Neuronal stem cell (in vitro differentiated cells): ENCODE measurements around the gene CELSR3.
A peak's percentile ranks its signal among the peaks of the same experiment; 100 is the strongest.

Experiments used
- DNase-seq: peaks from one replicate; pipeline ENCODE4 v3.0.0-alpha.2; 2013; ENCODE audit warnings: low spot score
- H2AFZ ChIP-seq: one replicate; pipeline ENCODE4 v1.6.1; 2013; ENCODE audit warnings: mild to moderate bottlenecking, low read length, inconsistent platforms
- H2AK5ac ChIP-seq: 2 replicates; pipeline ENCODE4 v1.6.1; 2013; ENCODE audit warnings: low read depth, mild to moderate bottlenecking, inconsistent platforms, low read length, moderate library complexity, mixed read lengths
- H2BK120ac ChIP-seq: 2 replicates; pipeline ENCODE4 v1.6.1; 2013; ENCODE audit warnings: low read depth, mild to moderate bottlenecking, inconsistent platforms, low read length, moderate library complexity, mixed read lengths
- H2BK12ac ChIP-seq: one replicate; pipeline ENCODE4 v1.6.1; 2013; ENCODE audit warnings: low read length, inconsistent platforms
- H2BK15ac ChIP-seq: 2 replicates; pipeline ENCODE4 v1.6.1; 2013; ENCODE audit warnings: mild to moderate bottlenecking, low read length, inconsistent platforms, mixed read lengths
- H2BK5ac ChIP-seq: one replicate; pipeline ENCODE4 v1.6.1; 2013; ENCODE audit warnings: inconsistent platforms, mild to moderate bottlenecking, low read length, moderate library complexity
- H3K14ac ChIP-seq: one replicate; pipeline ENCODE4 v1.6.1; 2013; ENCODE audit warnings: low read length, inconsistent platforms
- H3K18ac ChIP-seq: 2 replicates; pipeline ENCODE4 v1.6.1; 2013; ENCODE audit warnings: low read length, inconsistent platforms
- H3K23ac ChIP-seq: 2 replicates; pipeline ENCODE4 v1.6.1; 2013; ENCODE audit warnings: low read depth, mild to moderate bottlenecking, mixed read lengths, low read length, inconsistent platforms; ENCODE audit not compliant: poor library complexity
- H3K27ac ChIP-seq: replicated peaks from 3 replicates; pipeline ENCODE4 v1.5.1; 2013; ENCODE audit warnings: low read length, inconsistent platforms
- H3K27me3 ChIP-seq, 3 experiments: 2 replicates each; pipeline ENCODE4 v1.6.1; 2013; ENCODE audit warnings: low read length in 3 of 3, mild to moderate bottlenecking in 2 of 3, inconsistent platforms in 1 of 3, low read depth in 1 of 3, mixed read lengths in 1 of 3, moderate library complexity in 1 of 3; ENCODE audit not compliant: control insufficient read depth in 3 of 3, insufficient read depth in 3 of 3
- H3K36me3 ChIP-seq, 2 donors: replicated peaks in 1 of 2; 2 replicates each; pipeline ENCODE4 v1.6.1; 2013; ENCODE audit warnings: low read length in 2 of 2; ENCODE audit not compliant: control insufficient read depth in 2 of 2, insufficient read depth in 2 of 2
- H3K4ac ChIP-seq: 2 replicates; pipeline ENCODE4 v1.6.1; 2013; ENCODE audit warnings: inconsistent platforms, mild to moderate bottlenecking, low read length, moderate library complexity
- H3K4me1 ChIP-seq, 2 donors: 1 replicate in 1 of 2; 2 replicates in 1 of 2; pipeline ENCODE4 v1.6.1; 2013; ENCODE audit warnings: low read length in 2 of 2, low read depth in 1 of 2; ENCODE audit not compliant: control insufficient read depth in 2 of 2, insufficient read depth in 1 of 2
- H3K4me2 ChIP-seq: one replicate; pipeline ENCODE4 v1.6.1; 2013; ENCODE audit warnings: mild to moderate bottlenecking, low read length, inconsistent platforms; ENCODE audit not compliant: insufficient read depth, poor library complexity, severe bottlenecking
- H3K4me3 ChIP-seq, 2 donors: 2 replicates each; pipeline ENCODE4 v1.5.1; 2013; ENCODE audit warnings: low read length in 2 of 2, mild to moderate bottlenecking in 2 of 2, inconsistent platforms in 1 of 2, moderate library complexity in 1 of 2
- H3K79me1 ChIP-seq: one replicate; pipeline ENCODE4 v1.6.1; 2013; ENCODE audit warnings: low read depth, mild to moderate bottlenecking, inconsistent platforms, low read length, moderate library complexity
- H3K9ac ChIP-seq: one replicate; pipeline ENCODE4 v1.6.1; 2013; ENCODE audit warnings: mild to moderate bottlenecking, low read depth, low read length, inconsistent platforms; ENCODE audit not compliant: poor library complexity
- H3K9me3 ChIP-seq, 2 donors: replicated peaks in 1 of 2; 2 replicates each; pipeline versions ENCODE3 to v1.6.1; 2013; ENCODE audit warnings: low read length in 2 of 2, mild to moderate bottlenecking in 2 of 2, inconsistent platforms in 1 of 2, low read depth in 1 of 2, mixed read lengths in 1 of 2, moderate library complexity in 1 of 2; ENCODE audit not compliant: control insufficient read depth in 2 of 2, insufficient read depth in 1 of 2
- H4K8ac ChIP-seq: one replicate; pipeline ENCODE4 v1.6.1; 2013; ENCODE audit warnings: low read depth, mild to moderate bottlenecking, inconsistent platforms, low read length, moderate library complexity
- H4K91ac ChIP-seq: one replicate; pipeline ENCODE4 v1.6.1; 2013; ENCODE audit warnings: low read length, low read depth, mild to moderate bottlenecking, inconsistent platforms; ENCODE audit not compliant: poor library complexity
- WGBS, 2 donors: extraction: QIAGEN DNeasy Blood & Tissue Kit; methylation state at CpG; one replicate each; pipeline ENCODE4 v1.1.7; 2013; ENCODE audit warnings: missing lambda C conversion rate in 2 of 2, mixed read lengths in 1 of 2; ENCODE audit not compliant: insufficient read length in 2 of 2, insufficient replicate concordance in 1 of 2; ENCODE audit errors: extremely low coverage in 2 of 2; 5-methylcytosine and 5-hydroxymethylcytosine counted together

Gene CELSR3

DNA sequence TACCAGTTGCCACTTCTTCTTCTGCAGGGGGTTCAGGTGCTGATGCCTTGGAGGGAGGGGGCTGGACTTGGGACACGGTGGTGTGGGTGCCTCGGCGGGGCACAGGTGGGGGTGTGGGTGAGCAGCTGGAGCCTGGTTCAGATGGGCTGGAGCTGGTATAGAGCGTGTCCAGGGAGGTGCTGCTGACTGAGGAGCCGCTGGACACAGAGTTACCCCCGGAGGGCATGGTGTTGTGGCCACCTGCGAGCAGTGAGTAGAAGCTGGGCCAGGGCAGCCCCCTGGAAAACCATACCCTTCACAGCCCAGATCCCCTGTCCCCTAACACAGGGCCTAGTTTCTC is 18.8 kb upstream of the CELSR3 start:
- Histone ChIP-seq H3K4me1 (peaks cover 4 to 9% of the 10 kb centered on the region in 2 donors), H3K27ac (no peak overlapping the region), H2AK5ac (no peak overlapping the region), H3K9me3 (no peaks in the 10 kb centered on the region), H2BK5ac (no peak overlapping the region), H3K4me2 (no peak overlapping the region), H2BK12ac (no peak overlapping the region), H3K79me1 (no peaks in the 10 kb centered on the region), H3K27me3 (no peaks in the 10 kb centered on the region), H3K4me3 (no peak overlapping the region), H4K91ac (no peak overlapping the region), H2BK15ac (no peak overlapping the region), H2AFZ (no peak overlapping the region), H3K9ac (no peak overlapping the region), H3K23ac (no peak overlapping the region), H3K18ac (no peak overlapping the region), H3K14ac (no peak overlapping the region), H3K36me3 (peaks cover 50 to 68% of the 10 kb centered on the region in 2 donors), H2BK120ac (no peak overlapping the region), H3K4ac (no peak overlapping the region), H4K8ac (no peak overlapping the region)
- WGBS, 2 donors: no CpG with 5 or more reads among the region's 7 CpGs
- DNase-seq: no peak

DNA sequence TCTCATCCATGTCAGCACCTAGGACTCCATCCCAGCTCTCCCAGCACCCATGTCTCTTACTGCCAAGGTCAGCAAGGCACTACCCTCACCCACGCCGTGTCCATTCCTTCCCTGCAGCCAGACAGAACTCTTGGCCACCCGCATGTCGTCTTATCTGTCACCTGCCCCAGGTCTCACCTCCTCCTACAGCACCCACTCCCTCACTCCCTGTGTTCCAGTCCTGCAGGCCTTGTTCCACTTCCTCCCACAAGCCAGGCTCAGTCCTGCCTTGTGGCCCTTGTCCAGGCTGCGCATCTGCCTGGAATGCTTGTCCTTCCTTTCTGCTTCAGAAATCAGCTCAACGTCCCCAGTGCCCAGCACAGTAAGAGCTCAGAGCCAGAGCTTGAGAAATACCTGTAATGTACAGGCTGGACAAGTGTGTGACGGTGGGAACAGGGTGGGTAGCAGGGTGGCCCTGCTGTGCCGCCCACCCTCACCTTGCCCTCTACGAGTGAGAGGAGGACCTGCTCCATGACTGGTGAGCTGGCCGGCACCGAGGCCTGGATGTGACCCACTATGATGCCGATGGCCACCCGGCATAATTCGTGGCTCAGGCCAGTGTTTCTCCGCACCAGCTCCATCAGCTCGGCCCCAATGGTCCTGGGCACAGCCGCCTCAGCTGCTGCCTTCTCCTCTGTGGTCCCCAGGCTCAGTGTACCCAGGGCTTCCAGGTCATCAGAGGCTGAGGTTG is 18.3 kb upstream of the CELSR3 start:
- Histone ChIP-seq H3K27ac (no peak overlapping the region), H2BK15ac (no peak overlapping the region), H3K36me3 (peaks cover 54 to 73% of the 10 kb centered on the region in 2 donors), H3K27me3 (no peaks in the 10 kb centered on the region), H3K9me3 (no peaks in the 10 kb centered on the region), H3K4me1 (peaks cover 4 to 9% of the 10 kb centered on the region in 2 donors), H2BK5ac (no peak overlapping the region), H3K14ac (no peak overlapping the region), H2BK120ac (no peak overlapping the region), H3K4ac (no peak overlapping the region), H3K23ac (no peak overlapping the region), H2BK12ac (no peak overlapping the region), H3K79me1 (no peaks in the 10 kb centered on the region), H2AFZ (no peak overlapping the region), H3K18ac (no peak overlapping the region), H4K8ac (no peak overlapping the region), H3K9ac (peak overlapping the region; percentile 33), H2AK5ac (no peak overlapping the region), H3K4me2 (no peak overlapping the region), H4K91ac (no peak overlapping the region), H3K4me3 (no peak overlapping the region)
- no peak for DNase-seq
- no CpG with 5 or more reads among the region's 17 CpGs for WGBS, 2 donors

DNA sequence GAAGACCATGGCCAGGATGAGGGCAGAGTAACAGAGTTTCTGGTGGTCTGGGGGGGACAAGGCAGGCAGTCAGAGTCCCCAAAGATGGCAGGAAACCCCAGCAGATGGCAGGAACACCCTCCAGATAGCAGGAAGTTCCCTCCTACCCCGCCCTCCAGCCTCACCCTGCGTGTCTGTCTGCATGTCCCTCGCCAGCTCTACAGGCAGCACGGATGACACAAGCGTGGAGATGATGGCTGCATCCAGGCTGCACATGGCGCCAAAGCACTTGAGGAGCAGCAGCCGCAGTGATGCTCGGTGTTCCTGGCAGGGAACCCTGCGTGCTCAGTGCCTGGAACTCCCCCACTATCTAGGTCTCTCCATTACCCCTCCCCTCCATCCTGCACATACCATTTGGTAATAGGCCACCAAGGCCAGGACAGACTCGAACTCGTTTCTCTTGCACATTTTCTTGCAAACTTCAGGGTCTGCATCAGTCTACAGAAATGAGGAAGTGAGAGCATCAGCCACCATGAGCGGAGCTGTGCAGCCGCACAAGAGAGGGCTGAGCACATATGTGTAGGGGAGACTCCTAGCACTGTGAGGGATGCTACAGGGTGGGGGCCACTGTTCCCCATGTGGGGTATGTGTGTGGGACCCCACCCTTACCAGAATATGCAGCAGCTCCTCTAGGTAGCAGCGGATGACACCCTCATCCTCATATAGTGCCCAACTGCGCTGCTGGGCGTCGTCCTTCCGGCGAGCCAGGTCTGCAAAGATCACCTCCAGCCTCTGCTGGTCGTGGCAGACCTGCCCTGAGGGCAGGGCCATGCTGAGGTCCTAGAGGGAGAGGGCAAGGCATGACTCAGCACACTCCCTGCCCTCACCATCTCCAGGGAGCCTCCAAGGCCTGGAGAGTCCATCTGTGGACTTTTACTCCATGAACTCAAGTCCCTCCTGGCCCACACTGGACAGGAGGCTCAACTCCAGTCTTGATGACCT is 17.0 kb upstream of the CELSR3 start:
- no CpG with 5 or more reads among the region's 20 CpGs for WGBS, 2 donors
- Histone ChIP-seq H3K27me3 (no peaks in the 10 kb centered on the region), H3K79me1 (no peaks in the 10 kb centered on the region), H3K14ac (no peak overlapping the region), H2BK12ac (no peak overlapping the region), H3K23ac (no peak overlapping the region), H2BK5ac (no peak overlapping the region), H3K27ac (no peak overlapping the region), H4K8ac (no peak overlapping the region), H2AFZ (no peak overlapping the region), H3K4ac (no peak overlapping the region), H3K9me3 (no peaks in the 10 kb centered on the region), H2BK120ac (no peak overlapping the region), H3K4me3 (no peak overlapping the region), H3K4me1 (peaks cover 2 to 7% of the 10 kb centered on the region in 2 donors), H3K9ac (no peak overlapping the region), H2BK15ac (no peak overlapping the region), H4K91ac (no peak overlapping the region), H3K18ac (no peak overlapping the region), H3K36me3 (peaks cover 61 to 82% of the 10 kb centered on the region in 2 donors), H3K4me2 (no peak overlapping the region), H2AK5ac (no peak overlapping the region)
- no peak for DNase-seq
